ENCODE results near the gene GBA2. TPM values are rescaled to one million over a fixed set of nuclear protein-coding genes. Genes with fewer than 3 reads are reported as not detected.

Gene GBA2
- total RNA-seq, 2 experiments from 2014 or later = 57.7 to 58.8 TPM

DNA sequence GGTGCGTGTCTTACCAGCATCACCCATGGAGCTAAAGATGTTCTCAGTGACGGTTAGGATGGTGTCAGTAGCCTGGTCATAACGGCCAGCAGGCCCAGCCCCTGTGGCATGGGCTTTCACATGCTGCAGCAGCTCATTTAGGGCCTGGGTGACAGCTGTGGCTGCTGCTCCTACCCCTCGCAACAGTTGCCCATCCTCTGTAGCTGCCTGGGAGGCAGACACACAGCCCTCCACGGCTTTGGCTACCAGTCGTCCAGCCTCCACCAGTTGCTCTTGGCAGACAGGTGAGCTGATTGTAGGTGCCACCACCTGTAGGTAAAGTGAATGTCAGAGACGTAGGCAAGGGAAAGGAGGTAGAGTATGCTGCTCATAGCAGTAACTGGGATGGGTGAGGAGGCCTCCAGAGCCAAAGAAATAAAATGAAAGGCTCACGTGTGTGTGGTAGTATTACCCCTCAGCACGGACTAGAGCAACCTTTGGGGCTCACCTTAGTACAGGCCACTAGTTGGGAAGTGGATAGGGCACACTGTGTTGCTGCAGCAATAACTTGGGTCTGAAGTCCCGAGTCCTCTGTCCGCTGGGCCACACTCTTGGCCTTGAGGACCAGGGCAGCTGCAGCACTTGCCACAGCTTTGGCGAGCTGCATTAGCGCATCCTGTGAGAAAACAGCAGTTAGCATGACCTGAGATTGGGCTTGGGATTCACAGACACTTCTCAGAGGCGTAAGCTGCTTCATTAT, 31.7 kb downstream of the GBA2 start:
- no peak for ATAC-seq
- H3K4me1 Mint-ChIP-seq = no peaks in the 10 kb centered on the region
- no peaks in the 10 kb centered on the region for H3K9me3 Mint-ChIP-seq (ENCODE audit: low read depth)
- H3K27ac Mint-ChIP-seq = no peak overlapping the region
- DNase-seq = no peak
- CTCF ChIA-PET = interaction anchor here (1.6 to 1.9 kb wide), 3 partner anchors 20 to 114 kb away, joined by 4 to 5 read pairs (median 5); partner anchors contain the start of gene TPM2
- no peaks in the 10 kb centered on the region for H3K27me3 Mint-ChIP-seq
- no peak overlapping the region for H3K4me3 Mint-ChIP-seq
- peaks cover 68% of the 10 kb centered on the region for H3K36me3 Mint-ChIP-seq

DNA sequence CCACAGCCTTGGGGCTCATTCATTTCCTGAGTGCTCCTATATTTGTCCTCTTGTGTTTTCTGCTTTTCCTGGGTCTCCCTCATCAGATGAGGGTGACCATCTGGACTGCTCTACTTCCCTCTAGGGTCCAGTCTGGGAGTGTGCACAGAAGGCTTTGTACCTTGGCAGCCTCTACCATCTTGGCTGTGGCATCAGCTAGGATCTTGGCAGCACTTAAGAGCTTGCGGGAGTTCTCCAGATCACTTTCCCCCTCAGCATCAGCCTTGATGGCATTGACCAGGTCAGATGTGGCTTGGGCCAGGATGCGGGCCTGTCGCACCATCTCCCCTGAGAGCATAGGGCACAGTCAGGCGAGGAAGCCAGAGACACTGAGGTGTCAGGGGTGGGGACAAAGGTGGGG, 32.8 kb downstream of the GBA2 start:
- DNase-seq = no peak
- H3K4me3 Mint-ChIP-seq = no peak overlapping the region
- CTCF ChIA-PET = interaction anchor here (1.7 to 5.7 kb wide), 3 partner anchors 19 to 112 kb away, joined by 4 to 41 read pairs (median 5); partner anchors contain the start of gene TPM2
- H3K27me3 Mint-ChIP-seq = no peaks in the 10 kb centered on the region
- peaks cover 64% of the 10 kb centered on the region for H3K36me3 Mint-ChIP-seq
- no peak for ATAC-seq
- H3K27ac Mint-ChIP-seq = no peak overlapping the region
- no peaks in the 10 kb centered on the region for H3K9me3 Mint-ChIP-seq (ENCODE audit: low read depth)
- no peaks in the 10 kb centered on the region for H3K4me1 Mint-ChIP-seq

DNA sequence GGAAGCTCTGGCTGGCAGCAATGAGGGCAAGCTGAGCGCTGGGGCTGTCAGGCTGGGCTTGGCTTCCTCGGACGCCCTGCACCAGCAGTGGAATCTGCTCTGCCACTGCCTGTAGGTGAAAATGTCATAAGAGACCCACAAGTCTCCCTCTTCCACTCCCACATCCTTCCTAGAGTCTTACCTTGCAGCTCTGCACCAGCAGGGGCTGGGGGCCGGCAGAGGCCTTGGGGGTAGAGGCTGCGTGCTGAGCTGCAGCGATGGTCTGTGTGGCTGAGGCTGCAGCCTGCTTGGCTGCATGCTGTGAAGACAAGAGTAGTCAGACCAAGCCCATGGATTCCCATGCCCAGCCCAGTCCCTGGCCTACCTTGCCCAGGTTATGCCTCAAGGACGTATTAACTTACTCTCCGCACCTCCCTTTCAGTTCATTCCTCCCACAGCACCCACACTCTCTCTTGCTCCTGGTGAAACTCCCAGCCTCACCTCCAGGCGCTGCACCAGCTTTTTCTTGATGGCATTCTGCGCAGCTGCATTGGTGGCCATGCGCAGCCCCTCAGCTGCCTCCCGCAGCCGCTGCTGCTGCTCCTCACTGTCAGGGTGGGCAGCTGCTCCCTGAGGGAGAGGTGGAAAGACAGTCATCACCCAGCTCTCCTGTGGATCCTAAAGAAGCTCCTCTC, 34.3 kb downstream of the GBA2 start:
- Mint-ChIP-seq H3K4me1 (no peaks in the 10 kb centered on the region), H3K36me3 (peaks cover 71% of the 10 kb centered on the region), H3K4me3 (no peak overlapping the region), H3K27ac (peak overlapping the region; percentile 65), H3K27me3 (no peaks in the 10 kb centered on the region), H3K9me3 (ENCODE audit: low read depth) (no peaks in the 10 kb centered on the region)
- CTCF ChIA-PET = interaction anchor here (1.3 to 5.7 kb wide), 2 partner anchors 13 to 18 kb away, joined by 5 to 41 read pairs; no protein-coding TSS in a partner anchor
- no peak for DNase-seq
- no peak for ATAC-seq

DNA sequence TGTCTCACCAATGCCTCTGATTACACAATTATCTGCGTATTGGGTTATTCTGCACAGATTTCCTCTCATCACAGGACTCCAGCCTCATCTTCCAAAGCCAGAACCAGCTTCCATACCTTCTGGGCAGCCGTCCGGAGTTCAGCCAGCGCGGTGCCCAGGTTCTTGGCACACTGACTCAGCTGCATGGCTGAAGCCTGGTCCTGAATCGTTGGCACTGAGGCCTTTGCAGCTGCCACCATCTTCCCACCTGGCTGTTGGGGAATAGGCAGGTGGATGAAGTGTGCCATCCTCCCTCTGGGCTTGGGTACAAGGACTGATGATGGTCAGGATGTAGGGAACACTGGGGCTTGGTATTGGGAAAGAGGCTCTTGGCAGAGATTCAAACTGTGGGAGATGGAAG, 34.9 kb downstream of the GBA2 start:
- Mint-ChIP-seq H3K27me3 (no peaks in the 10 kb centered on the region), H3K27ac (no peak overlapping the region), H3K9me3 (ENCODE audit: low read depth) (no peaks in the 10 kb centered on the region), H3K36me3 (peaks cover 68% of the 10 kb centered on the region), H3K4me1 (no peaks in the 10 kb centered on the region), H3K4me3 (no peak overlapping the region)
- ATAC-seq (no peak), DNase-seq (no peak)
- CTCF ChIA-PET = interaction anchor here (1.3 to 5.7 kb wide), 2 partner anchors 13 to 17 kb away, joined by 5 to 41 read pairs; no protein-coding TSS in a partner anchor

DNA sequence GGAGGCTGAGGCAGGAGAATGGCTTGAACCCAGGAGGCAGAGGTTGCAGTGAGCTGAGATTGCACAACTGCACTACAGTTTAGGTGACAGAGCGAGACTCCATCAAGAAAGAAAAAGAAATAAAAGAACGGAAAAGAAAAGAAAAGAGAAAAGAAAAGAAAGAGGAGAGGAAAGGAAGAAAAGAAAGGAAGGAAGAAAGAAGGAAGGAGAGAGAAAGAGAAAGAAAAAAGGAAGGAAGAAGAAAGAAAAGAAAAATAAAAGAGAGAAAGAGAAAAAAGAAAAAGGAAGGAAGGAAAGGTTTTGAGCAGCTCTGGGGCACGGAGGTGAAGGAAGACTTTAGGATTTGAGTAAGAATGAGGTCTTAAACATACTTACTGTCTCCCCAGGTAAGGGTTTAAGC, 35.5 kb downstream of the GBA2 start:
- H3K4me1 Mint-ChIP-seq = no peaks in the 10 kb centered on the region
- no peak overlapping the region for H3K27ac Mint-ChIP-seq
- H3K36me3 Mint-ChIP-seq = peaks cover 70% of the 10 kb centered on the region
- CTCF ChIA-PET = interaction anchor here (1.3 to 5.7 kb wide), 2 partner anchors 14 to 16 kb away, joined by 5 to 41 read pairs; no protein-coding TSS in a partner anchor
- no peaks in the 10 kb centered on the region for H3K27me3 Mint-ChIP-seq
- H3K4me3 Mint-ChIP-seq = no peak overlapping the region
- ATAC-seq (no peak), DNase-seq (no peak)
- no peaks in the 10 kb centered on the region for H3K9me3 Mint-ChIP-seq (ENCODE audit: low read depth)

DNA sequence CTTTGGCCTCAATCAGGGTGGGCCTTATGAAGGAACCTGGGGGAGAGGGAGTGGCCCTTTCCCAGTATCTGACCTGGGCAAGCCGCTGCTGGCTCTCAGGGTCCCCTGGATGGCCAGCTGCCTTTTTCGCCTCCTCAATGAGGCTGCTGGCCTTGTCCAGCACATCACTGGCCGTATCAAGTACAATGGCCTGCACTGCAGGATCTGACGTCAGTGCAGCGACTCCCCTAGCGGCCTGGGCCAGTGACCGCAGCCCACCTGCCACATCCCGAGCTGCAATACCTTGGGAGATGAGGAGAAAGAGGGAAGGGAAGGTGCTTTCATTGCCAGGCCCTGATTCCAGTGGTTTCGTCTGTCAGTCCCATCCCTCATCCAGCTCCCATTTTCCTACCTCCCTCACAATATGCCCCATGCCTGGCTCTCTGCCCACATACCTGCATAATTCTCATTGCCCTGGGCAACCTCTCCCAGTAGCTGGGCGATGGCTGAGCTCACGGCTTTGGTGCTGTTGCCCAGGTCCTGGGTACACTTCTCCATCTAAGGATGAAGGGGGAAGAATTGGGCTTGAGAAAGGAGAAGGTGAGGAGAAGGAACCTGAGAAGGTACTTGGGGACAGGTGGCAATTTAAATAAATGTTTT, 36.1 kb downstream of the GBA2 start:
- no peak overlapping the region for H3K27ac Mint-ChIP-seq
- CTCF ChIA-PET = interaction anchor here (0.9 to 5.7 kb wide), 2 partner anchors 16 to 55 kb away, joined by 3 to 41 read pairs; partner anchors contain the start of genes CCDC107 and RMRP
- H3K36me3 Mint-ChIP-seq = peaks cover 73% of the 10 kb centered on the region
- ATAC-seq = no peak
- no peaks in the 10 kb centered on the region for H3K4me1 Mint-ChIP-seq
- H3K27me3 Mint-ChIP-seq = no peaks in the 10 kb centered on the region
- no peak overlapping the region for H3K4me3 Mint-ChIP-seq
- no peak for DNase-seq
- H3K9me3 Mint-ChIP-seq (ENCODE audit: low read depth) = no peaks in the 10 kb centered on the region

DNA sequence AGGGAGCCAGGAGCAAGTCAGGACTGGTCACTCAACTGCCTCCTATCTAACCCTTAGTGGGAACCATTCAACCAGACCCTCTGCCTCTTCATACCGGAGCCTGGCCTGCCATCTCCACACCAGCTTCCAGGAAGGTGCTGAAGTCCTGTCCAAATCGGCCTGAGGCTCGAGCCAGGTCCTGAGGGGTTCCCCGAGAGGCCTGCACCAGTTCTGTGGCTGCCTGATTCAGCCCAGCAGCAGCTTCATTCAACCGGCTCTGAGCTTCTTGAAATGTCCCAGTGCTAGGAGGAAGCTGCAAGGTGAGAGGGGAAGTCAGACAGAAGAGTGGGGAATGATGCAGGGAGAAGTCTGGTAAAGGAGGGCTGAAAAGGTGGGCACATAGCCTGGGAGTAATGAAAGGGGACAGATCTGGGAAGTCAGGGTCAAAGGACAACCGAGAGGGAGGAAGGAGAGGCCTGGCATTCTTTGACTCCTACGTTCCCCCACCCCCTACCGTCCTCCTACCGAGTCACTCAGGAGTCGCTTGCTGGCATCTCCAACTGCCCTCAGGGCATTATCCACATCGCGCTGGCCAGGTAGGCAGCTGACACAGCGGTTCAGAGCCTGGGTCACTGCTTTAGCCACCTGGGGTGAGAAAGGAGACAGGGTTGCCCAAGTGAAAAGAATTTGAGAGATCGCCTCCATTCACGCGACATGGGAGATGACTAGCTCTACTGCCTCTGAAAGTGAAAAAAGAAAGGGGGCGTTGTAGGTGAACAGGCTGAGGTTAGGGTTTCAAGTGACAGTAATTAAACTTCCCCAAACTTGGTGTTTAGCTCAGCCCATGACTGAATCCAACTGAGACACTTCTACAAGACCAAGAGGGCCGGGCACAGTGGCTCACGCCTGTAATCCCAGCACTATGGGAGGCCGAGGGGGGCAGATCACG, 37.3 kb downstream of the GBA2 start:
- CTCF ChIA-PET = interaction anchor here (0.7 to 5.7 kb wide), 3 partner anchors 15 to 24 kb away, joined by 3 to 41 read pairs (median 4); no protein-coding TSS in a partner anchor
- H3K36me3 Mint-ChIP-seq = peaks cover 75% of the 10 kb centered on the region
- H3K4me1 Mint-ChIP-seq = no peaks in the 10 kb centered on the region
- no peak overlapping the region for H3K27ac Mint-ChIP-seq
- DNase-seq (no peak), ATAC-seq (no peak)
- H3K4me3 Mint-ChIP-seq = no peak overlapping the region
- no peaks in the 10 kb centered on the region for H3K9me3 Mint-ChIP-seq (ENCODE audit: low read depth)
- no peaks in the 10 kb centered on the region for H3K27me3 Mint-ChIP-seq

DNA sequence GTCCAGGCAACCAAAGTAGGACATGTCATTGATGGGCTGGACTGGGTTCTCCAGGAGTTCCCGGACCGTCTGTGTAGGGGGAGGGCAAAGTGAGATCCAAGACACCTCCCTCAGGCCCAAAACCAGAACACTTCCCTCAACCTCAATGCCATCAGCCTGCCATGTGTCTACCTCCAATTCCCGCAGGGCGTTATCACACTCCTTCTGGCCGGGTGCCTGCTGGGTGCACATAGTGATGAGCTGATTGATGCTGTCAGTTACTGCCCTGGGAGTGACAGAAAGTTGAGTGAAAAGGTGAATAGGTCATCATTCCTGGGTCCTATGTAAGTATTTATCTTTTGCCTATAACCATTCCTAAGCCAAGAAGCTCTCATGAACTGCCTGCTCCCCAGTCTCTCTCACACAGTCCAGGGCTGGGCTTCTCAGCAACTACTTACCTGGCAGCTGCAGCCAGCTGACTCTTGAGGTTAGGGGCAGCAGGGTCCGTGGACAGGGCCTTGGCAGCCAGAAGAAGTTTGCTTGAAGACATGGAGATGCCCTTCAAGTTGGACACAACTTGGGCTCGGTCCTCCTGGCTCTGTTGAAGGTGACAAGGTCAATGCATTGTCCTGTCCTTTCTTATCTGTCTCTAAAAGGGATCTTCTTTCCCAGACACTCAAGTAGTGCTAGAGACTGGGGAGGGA, 38.1 kb downstream of the GBA2 start:
- H3K36me3 Mint-ChIP-seq = peaks cover 73% of the 10 kb centered on the region
- H3K27ac Mint-ChIP-seq = no peak overlapping the region
- DNase-seq = no peak
- no peaks in the 10 kb centered on the region for H3K27me3 Mint-ChIP-seq
- H3K4me1 Mint-ChIP-seq = no peaks in the 10 kb centered on the region
- ATAC-seq = no peak
- no peaks in the 10 kb centered on the region for H3K9me3 Mint-ChIP-seq (ENCODE audit: low read depth)
- CTCF ChIA-PET = interaction anchor here (0.7 to 5.7 kb wide), 2 partner anchors 14 to 19 kb away, joined by 3 to 41 read pairs; no protein-coding TSS in a partner anchor
- no peak overlapping the region for H3K4me3 Mint-ChIP-seq

DNA sequence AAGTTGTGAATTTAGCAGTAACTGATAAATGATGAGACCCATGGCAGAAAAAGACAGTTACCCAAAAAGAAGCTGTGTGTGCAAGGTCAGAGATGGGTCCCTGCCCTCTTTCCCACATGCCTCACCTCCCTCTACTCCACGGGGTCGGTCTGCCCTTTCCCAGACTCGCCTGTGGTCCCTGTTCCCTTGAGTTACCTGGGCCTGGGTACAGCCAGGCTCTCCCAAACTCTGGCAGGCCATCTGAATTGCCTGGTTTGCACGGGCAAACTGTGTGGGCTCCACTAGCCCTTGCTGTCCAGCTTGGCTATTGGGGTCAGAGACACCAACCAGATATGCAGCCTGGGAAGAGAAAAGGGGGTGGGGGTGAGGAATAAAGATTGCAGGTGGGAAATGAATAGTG, 40.9 kb downstream of the GBA2 start:
- Mint-ChIP-seq H3K4me1 (no peaks in the 10 kb centered on the region), H3K27ac (no peak overlapping the region), H3K9me3 (ENCODE audit: low read depth) (no peaks in the 10 kb centered on the region), H3K36me3 (peaks cover 72% of the 10 kb centered on the region), H3K27me3 (no peaks in the 10 kb centered on the region), H3K4me3 (no peak overlapping the region)
- ATAC-seq = no peak
- CTCF ChIA-PET = interaction anchor here (0.6 to 6.4 kb wide), 3 partner anchors 12 to 89 kb away, joined by 3 to 45 read pairs (median 5); no protein-coding TSS in a partner anchor
- DNase-seq = no peak

DNA sequence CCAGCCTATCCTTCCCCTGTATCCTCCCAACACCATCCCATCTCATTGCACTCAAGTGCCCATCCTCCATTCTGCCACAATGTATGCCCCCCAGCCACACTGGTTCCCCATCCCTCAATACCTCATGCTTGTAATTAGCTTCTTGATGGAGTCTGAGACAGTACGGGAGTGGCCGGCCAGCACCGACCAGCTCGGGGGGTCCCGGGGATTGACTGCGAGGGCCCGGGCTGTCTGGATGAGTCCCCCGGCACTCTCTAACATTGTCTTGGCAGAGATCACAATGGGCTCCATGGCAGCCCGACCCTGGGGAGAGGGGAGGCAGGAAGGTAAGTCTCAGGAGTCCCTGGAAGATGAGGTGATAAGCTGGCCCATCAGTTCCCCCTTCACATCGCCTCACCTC, 42.1 kb downstream of the GBA2 start:
- ATAC-seq (no peak), DNase-seq (no peak)
- CTCF ChIA-PET = interaction anchor here (6.4 kb wide), 1 partner anchor 11 kb away, joined by 45 read pairs; no protein-coding TSS in a partner anchor
- no peaks in the 10 kb centered on the region for H3K27me3 Mint-ChIP-seq
- no peaks in the 10 kb centered on the region for H3K9me3 Mint-ChIP-seq (ENCODE audit: low read depth)
- H3K4me3 Mint-ChIP-seq = no peak overlapping the region
- H3K4me1 Mint-ChIP-seq = no peaks in the 10 kb centered on the region
- H3K27ac Mint-ChIP-seq = no peak overlapping the region
- H3K36me3 Mint-ChIP-seq = peaks cover 71% of the 10 kb centered on the region

DNA sequence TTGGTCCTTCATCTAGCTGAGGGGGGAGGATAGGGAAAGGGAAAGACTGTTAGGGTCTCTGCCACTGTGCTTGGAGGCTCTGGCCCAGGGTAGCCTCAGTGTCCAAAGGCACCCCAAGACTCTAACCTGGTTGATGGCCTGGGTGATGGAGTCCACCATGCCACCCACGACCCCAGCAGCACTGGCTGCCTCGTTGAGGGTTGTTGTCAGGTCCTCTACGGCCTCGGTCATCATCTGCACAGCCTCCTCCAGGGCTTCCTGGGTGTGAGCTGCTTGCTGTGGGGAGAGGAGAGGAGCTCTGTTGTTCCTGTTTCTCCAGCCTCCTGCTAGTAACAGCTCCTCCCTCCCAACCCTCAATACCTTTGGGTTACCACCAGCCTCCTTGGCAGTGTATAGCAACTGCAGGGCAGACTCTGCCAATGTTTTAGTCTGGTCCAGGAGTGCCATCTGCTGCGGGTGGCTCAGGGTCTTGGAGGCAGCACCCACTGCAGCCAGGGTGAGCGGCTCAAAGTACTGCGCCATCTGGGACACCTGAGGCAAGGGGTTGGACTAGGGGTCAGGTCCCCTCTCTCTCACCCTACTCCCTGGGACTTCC, 43.1 kb downstream of the GBA2 start:
- Mint-ChIP-seq H3K4me1 (no peaks in the 10 kb centered on the region), H3K9me3 (ENCODE audit: low read depth) (no peaks in the 10 kb centered on the region), H3K27ac (no peak overlapping the region), H3K4me3 (no peak overlapping the region), H3K27me3 (no peaks in the 10 kb centered on the region), H3K36me3 (peaks cover 65% of the 10 kb centered on the region)
- ATAC-seq = no peak
- CTCF ChIA-PET = interaction anchor here (1.6 to 6.4 kb wide), 2 partner anchors 10 to 15 kb away, joined by 3 to 45 read pairs; no protein-coding TSS in a partner anchor
- no peak for DNase-seq

DNA sequence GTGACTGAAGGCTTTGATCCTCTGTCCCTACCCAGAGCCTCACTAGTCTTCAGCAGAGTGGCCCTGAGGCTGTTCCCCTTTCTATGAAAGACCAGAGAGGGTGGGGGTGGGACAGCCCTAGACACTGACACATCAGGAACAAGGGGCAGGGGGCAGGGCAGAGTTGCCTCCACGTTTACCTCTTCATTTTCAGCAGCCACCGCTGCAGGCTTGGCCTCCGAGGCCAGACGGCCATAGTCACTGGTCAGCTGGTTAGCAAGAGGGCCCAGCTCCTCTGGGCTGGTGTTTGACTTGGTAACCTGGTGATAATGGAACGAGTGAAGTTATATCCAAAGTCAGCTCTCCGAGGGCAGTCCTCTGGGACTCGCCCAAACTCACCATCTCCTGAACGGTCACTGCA, 43.7 kb downstream of the GBA2 start:
- H3K27me3 Mint-ChIP-seq = no peaks in the 10 kb centered on the region
- ATAC-seq (no peak), DNase-seq (no peak)
- CTCF ChIA-PET = interaction anchor here (1.6 to 6.4 kb wide), 2 partner anchors 9 to 16 kb away, joined by 3 to 45 read pairs; no protein-coding TSS in a partner anchor
- H3K4me3 Mint-ChIP-seq = no peak overlapping the region
- H3K27ac Mint-ChIP-seq = no peak overlapping the region
- H3K9me3 Mint-ChIP-seq (ENCODE audit: low read depth) = no peaks in the 10 kb centered on the region
- no peaks in the 10 kb centered on the region for H3K4me1 Mint-ChIP-seq
- peaks cover 59% of the 10 kb centered on the region for H3K36me3 Mint-ChIP-seq

All from activated CD8-positive, alpha-beta memory T cell treated with anti-CD3 and anti-CD28 coated beads, Interleukin-2, amount 10 ng/mL, durations not matched to agents 7 days and 5 days (primary cell).